Breast epithelium (tissue), 3 donors: Measurements from ENCODE around the gene SCGB3A2.

Source experiments
- CTCF ChIP-seq, 3 donors: fragments of 450-650 bp; IDR thresholded peaks; one replicate each; pipeline ENCODE4 v1.5.1; 2016 to 2017; ENCODE audit warnings: antibody characterized with exemption in 3 of 3, mild to moderate bottlenecking in 3 of 3, moderate library complexity in 3 of 3
- POLR2A ChIP-seq: fragments of 450-650 bp; IDR thresholded peaks from one replicate; pipeline ENCODE4 v1.6.1; 2016; ENCODE audit warnings: antibody characterized with exemption, mild to moderate bottlenecking, moderate library complexity

DNA sequence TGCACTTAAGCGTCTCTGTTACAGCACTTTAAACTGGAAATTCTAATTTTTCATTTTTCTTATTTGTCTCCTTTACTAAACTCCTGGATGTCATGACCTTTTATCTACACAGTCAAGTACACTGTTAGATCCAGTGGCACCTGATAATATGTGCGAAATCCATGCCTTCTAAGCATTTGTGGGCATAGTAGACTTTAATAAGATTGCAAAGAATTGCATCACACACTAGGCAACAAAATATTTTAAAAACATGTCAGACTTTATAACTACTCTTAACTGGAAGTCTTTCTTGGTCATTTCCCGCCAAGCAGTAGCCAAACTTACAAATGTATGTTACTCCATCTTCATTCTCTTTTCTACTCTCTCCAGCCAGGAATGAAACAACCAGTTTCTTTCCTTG lies 42.1 kb upstream of the SCGB3A2 start:
- TF ChIP-seq POLR2A (no peak), CTCF (IDR thresholded peaks at IDR 0.05) (no peak)
